Natural killer cell treated with Interleukin-12 subunit alpha and Interleukin-12 subunit beta and Interleukin-15 and Interleukin-18, amount 100 ng/mL, for 72 hours (primary cell): ENCODE measurements around the gene UBE2J1. TPM values are rescaled to one million over a fixed set of nuclear protein-coding genes. Genes with fewer than 3 reads are reported as not detected.
A peak's percentile ranks its signal among the peaks of the same experiment; 100 is the strongest.

Source experiments
- ATAC-seq, 2 donors: fragments of 150-1000 bp; cut with Tn5 transposase in 1 of 2; sonication (Bioruptor Pico), chemical (Tn5 transposase) in 1 of 2; 2 replicates each; pipeline ENCODE4 v1.10.0; 2021
- DNase-seq: peaks from one replicate; pipeline ENCODE4 v3.0.0; 2022; ENCODE audit warnings: low spot score
- H3K27ac Mint-ChIP-seq, 2 donors: 1 replicate in 1 of 2; 2 replicates in 1 of 2; pipeline ENCODE4 v1.8.0; 2022; ENCODE audit warnings: mixed read lengths in 2 of 2, mild to moderate bottlenecking in 1 of 2, moderate library complexity in 1 of 2
- H3K27me3 Mint-ChIP-seq, 2 donors: 1 replicate in 1 of 2; 2 replicates in 1 of 2; pipeline ENCODE4 v1.8.0; 2022; ENCODE audit warnings: mixed read lengths in 2 of 2
- H3K36me3 Mint-ChIP-seq: one replicate; pipeline ENCODE4 v1.8.0; 2022; ENCODE audit warnings: mixed read lengths
- H3K4me1 Mint-ChIP-seq, 2 donors: 1 replicate in 1 of 2; 2 replicates in 1 of 2; pipeline ENCODE4 v1.8.0; 2022; ENCODE audit warnings: low read depth in 2 of 2, mixed read lengths in 2 of 2, mild to moderate bottlenecking in 1 of 2
- H3K4me3 Mint-ChIP-seq: one replicate; pipeline ENCODE4 v1.8.0; 2022; ENCODE audit warnings: mixed read lengths
- H3K9me3 Mint-ChIP-seq: 2 replicates; pipeline ENCODE4 v1.8.0; 2022; ENCODE audit warnings: mixed read lengths
- total RNA-seq, 2 donors: library from RNA; stranded (reverse); gene quantifications; one replicate each; pipeline ENCODE4 v1.2.3, GENCODE V29; 2022

UBE2J1 gene
- total RNA-seq, 2 donors from 2014 or later, result 31.1 to 35.0 TPM

- Mint-ChIP-seq H3K9me3 (no peaks in the 10 kb centered on the region), H3K4me3 (no peak overlapping the region), H3K4me1 (peaks cover 3 to 4% of the 10 kb centered on the region in 2 donors), H3K27ac (no peak overlapping the region), H3K27me3 (peaks cover 25 to 55% of the 10 kb centered on the region in 2 donors), H3K36me3 (no peaks in the 10 kb centered on the region)
- ATAC-seq, result no peak
- no peak for DNase-seq
These were observed 28.5 kb upstream of the UBE2J1 start for GRCh38 chr6:89381031-89381430.

GRCh38 chr6:89379281-89379680, 26.8 kb upstream of the UBE2J1 start:
- Mint-ChIP-seq H3K4me3 (no peak overlapping the region), H3K27ac (peak overlapping the region in 1 of 2 donors; percentile 38), H3K4me1 (peaks cover 8 to 9% of the 10 kb centered on the region in 2 donors), H3K36me3 (no peaks in the 10 kb centered on the region), H3K9me3 (no peaks in the 10 kb centered on the region), H3K27me3 (peaks cover 20 to 51% of the 10 kb centered on the region in 2 donors)
- no peak for DNase-seq
- no peak for ATAC-seq

GRCh38 chr6:89378628-89379027, 26.1 kb upstream of the UBE2J1 start:
- Mint-ChIP-seq H3K27me3 (peaks cover 20 to 49% of the 10 kb centered on the region in 2 donors), H3K4me1 (peaks cover 8 to 9% of the 10 kb centered on the region in 2 donors), H3K27ac (no peak overlapping the region), H3K9me3 (no peaks in the 10 kb centered on the region), H3K36me3 (no peaks in the 10 kb centered on the region), H3K4me3 (no peak overlapping the region)
- DNase-seq, result no peak
- ATAC-seq, result no peak

- Mint-ChIP-seq H3K9me3 (no peaks in the 10 kb centered on the region), H3K36me3 (no peaks in the 10 kb centered on the region), H3K4me3 (no peak overlapping the region), H3K27ac (peak overlapping the region in 1 of 2 donors; percentile 43), H3K4me1 (peaks cover 16 to 20% of the 10 kb centered on the region in 2 donors), H3K27me3 (peaks cover 16 to 29% of the 10 kb centered on the region in 2 donors)
- DNase-seq (peak; percentile 84), ATAC-seq (peak; percentile 95 to 98)
These were observed 23.1 kb upstream of the UBE2J1 start for GRCh38 chr6:89375427-89376267.

- peak in 1 of 2 donors; percentile 45 for ATAC-seq
- H3K36me3 Mint-ChIP-seq, result no peaks in the 10 kb centered on the region
- peaks cover 16 to 20% of the 10 kb centered on the region in 2 donors for H3K4me1 Mint-ChIP-seq
- H3K27me3 Mint-ChIP-seq, result peaks cover 4 to 13% of the 10 kb centered on the region in 2 donors
- no peak for DNase-seq
- H3K27ac Mint-ChIP-seq, result no peak overlapping the region
- H3K9me3 Mint-ChIP-seq, result no peaks in the 10 kb centered on the region
- no peak overlapping the region for H3K4me3 Mint-ChIP-seq
These were observed 20.0 kb upstream of the UBE2J1 start for GRCh38 chr6:89372506-89372901.

- DNase-seq (peak; percentile 80), ATAC-seq (peak; percentile 80 to 88)
- Mint-ChIP-seq H3K27me3 (peaks cover 4 to 11% of the 10 kb centered on the region in 2 donors), H3K4me1 (peaks cover 16 to 20% of the 10 kb centered on the region in 2 donors), H3K27ac (no peak overlapping the region), H3K9me3 (no peaks in the 10 kb centered on the region), H3K36me3 (no peaks in the 10 kb centered on the region), H3K4me3 (no peak overlapping the region)
These were observed 19.5 kb upstream of the UBE2J1 start for GRCh38 chr6:89371849-89372505.

- DNase-seq (no peak), ATAC-seq (no peak)
- Mint-ChIP-seq H3K9me3 (no peaks in the 10 kb centered on the region), H3K4me3 (no peak overlapping the region), H3K4me1 (peaks cover 8 to 10% of the 10 kb centered on the region in 2 donors), H3K27me3 (peaks cover 0 to 3% of the 10 kb centered on the region in 2 donors), H3K36me3 (no peaks in the 10 kb centered on the region), H3K27ac (no peak overlapping the region)
These were observed 16.5 kb upstream of the UBE2J1 start for GRCh38 chr6:89368999-89369398.

GRCh38 chr6:89368107-89368506, 15.6 kb upstream of the UBE2J1 start:
- peaks cover 0 to 3% of the 10 kb centered on the region in 2 donors for H3K27me3 Mint-ChIP-seq
- H3K27ac Mint-ChIP-seq, result no peak overlapping the region
- no peak overlapping the region for H3K4me3 Mint-ChIP-seq
- peaks cover 8 to 10% of the 10 kb centered on the region in 2 donors for H3K4me1 Mint-ChIP-seq
- ATAC-seq (peak in 1 of 2 donors; percentile 50), DNase-seq (no peak)
- H3K9me3 Mint-ChIP-seq, result no peaks in the 10 kb centered on the region
- no peaks in the 10 kb centered on the region for H3K36me3 Mint-ChIP-seq

GRCh38 chr6:89364586-89364985, 12.1 kb upstream of the UBE2J1 start:
- peaks cover 0 to 3% of the 10 kb centered on the region in 2 donors for H3K27me3 Mint-ChIP-seq
- H3K4me3 Mint-ChIP-seq, result no peak overlapping the region
- no peaks in the 10 kb centered on the region for H3K36me3 Mint-ChIP-seq
- peaks cover 7 to 8% of the 10 kb centered on the region in 2 donors for H3K4me1 Mint-ChIP-seq
- ATAC-seq (no peak), DNase-seq (no peak)
- no peak overlapping the region for H3K27ac Mint-ChIP-seq
- H3K9me3 Mint-ChIP-seq, result no peaks in the 10 kb centered on the region

- Mint-ChIP-seq H3K27ac (peak overlapping the region in 1 of 2 donors; percentile 2), H3K36me3 (no peaks in the 10 kb centered on the region), H3K9me3 (no peaks in the 10 kb centered on the region), H3K4me1 (peaks cover 13 to 22% of the 10 kb centered on the region in 2 donors), H3K4me3 (peak overlapping the region; percentile 22), H3K27me3 (peaks cover 0 to 3% of the 10 kb centered on the region in 2 donors)
- ATAC-seq (no peak), DNase-seq (no peak)
These were observed 8.6 kb upstream of the UBE2J1 start for GRCh38 chr6:89361171-89361570.

- H3K27ac Mint-ChIP-seq, result peak overlapping the region; percentile 2 to 7
- H3K27me3 Mint-ChIP-seq, result no peaks in the 10 kb centered on the region
- peak overlapping the region; percentile 22 for H3K4me3 Mint-ChIP-seq
- DNase-seq (no peak), ATAC-seq (peak; percentile 77 to 84)
- H3K9me3 Mint-ChIP-seq, result no peaks in the 10 kb centered on the region
- H3K4me1 Mint-ChIP-seq, result peaks cover 13 to 22% of the 10 kb centered on the region in 2 donors
- H3K36me3 Mint-ChIP-seq, result no peaks in the 10 kb centered on the region
These were observed 8.0 kb upstream of the UBE2J1 start for GRCh38 chr6:89360415-89360999.

- H3K36me3 Mint-ChIP-seq, result no peaks in the 10 kb centered on the region
- ATAC-seq (no peak), DNase-seq (no peak)
- H3K9me3 Mint-ChIP-seq, result no peaks in the 10 kb centered on the region
- H3K4me3 Mint-ChIP-seq, result no peak overlapping the region
- no peak overlapping the region for H3K27ac Mint-ChIP-seq
- peaks cover 13 to 22% of the 10 kb centered on the region in 2 donors for H3K4me1 Mint-ChIP-seq
- no peaks in the 10 kb centered on the region for H3K27me3 Mint-ChIP-seq
These were observed 7.0 kb upstream of the UBE2J1 start for GRCh38 chr6:89359561-89359960.

- DNase-seq, result no peak
- H3K36me3 Mint-ChIP-seq, result no peaks in the 10 kb centered on the region
- H3K4me1 Mint-ChIP-seq, result peaks cover 23 to 33% of the 10 kb centered on the region in 2 donors
- no peaks in the 10 kb centered on the region for H3K27me3 Mint-ChIP-seq
- H3K9me3 Mint-ChIP-seq, result no peaks in the 10 kb centered on the region
- H3K27ac Mint-ChIP-seq, result peak overlapping the region; percentile 66 to 85
- ATAC-seq, result no peak
- peak overlapping the region; percentile 84 for H3K4me3 Mint-ChIP-seq
These were observed 4.9 kb upstream of the UBE2J1 start for GRCh38 chr6:89357390-89357789.
